Osteocyte (in vitro differentiated cells): ENCODE measurements around the gene CLEC2A. TPM values are rescaled to one million over a fixed set of nuclear protein-coding genes. Genes with fewer than 3 reads are reported as not detected.

Experiments
- DNase-seq: peaks from one replicate; pipeline ENCODE4 v3.0.0; 2021; ENCODE audit warnings: mixed read lengths; ENCODE audit not compliant: unreplicated experiment; ENCODE audit errors: extremely low spot score
- H3K27ac Mint-ChIP-seq: one replicate; pipeline ENCODE4 v1.8.0; 2021; ENCODE audit warnings: mild to moderate bottlenecking, mixed read lengths; ENCODE audit not compliant: unreplicated experiment
- H3K27me3 Mint-ChIP-seq: one replicate; pipeline ENCODE4 v1.8.0; 2021; ENCODE audit warnings: mixed read lengths; ENCODE audit not compliant: unreplicated experiment
- H3K36me3 Mint-ChIP-seq: one replicate; pipeline ENCODE4 v1.8.0; 2021; ENCODE audit warnings: mixed read lengths; ENCODE audit not compliant: unreplicated experiment
- H3K4me1 Mint-ChIP-seq: one replicate; pipeline ENCODE4 v1.8.0; 2021; ENCODE audit warnings: mixed read lengths; ENCODE audit not compliant: unreplicated experiment
- H3K4me3 Mint-ChIP-seq: one replicate; pipeline ENCODE4 v1.8.0; 2021; ENCODE audit warnings: mild to moderate bottlenecking, moderate library complexity, mixed read lengths; ENCODE audit not compliant: unreplicated experiment
- H3K9me3 Mint-ChIP-seq: one replicate; pipeline ENCODE4 v1.8.0; 2021; ENCODE audit warnings: mixed read lengths; ENCODE audit not compliant: unreplicated experiment
- CTCF ChIP-seq: fragments of 200-600 bp; sonication (generic); IDR thresholded peaks from 2 replicates; pipeline ENCODE4 v1.5.0; 2021; ENCODE audit warnings: antibody characterized with exemption, mild to moderate bottlenecking, moderate library complexity
- total RNA-seq: library from RNA; stranded (reverse); gene quantifications from 2 replicates; pipeline ENCODE4 v1.2.1, GENCODE V29; 2021

The CLEC2A gene
- total RNA-seq, 1 donor from 2014 or later, result not detected

- no peak for TF ChIP-seq CTCF
- no peak for DNase-seq
Observed at GRCh38 chr12:9911708-9912107, 20.5 kb downstream of the CLEC2A start.

GRCh38 chr12:9910716-9911421, 21.3 kb downstream of the CLEC2A start:
- TF ChIP-seq CTCF, result no peak
- Mint-ChIP-seq H3K36me3 (no peaks in the 10 kb centered on the region), H3K9me3 (peaks cover 18% of the 10 kb centered on the region), H3K4me3 (no peak overlapping the region), H3K27ac (no peak overlapping the region), H3K27me3 (no peaks in the 10 kb centered on the region), H3K4me1 (no peaks in the 10 kb centered on the region)
- DNase-seq, result no peak

More at GRCh38 chr12:9911708-9912107, 20.5 kb downstream of the CLEC2A start:
- Mint-ChIP-seq H3K27ac (no peak overlapping the region), H3K4me3 (no peak overlapping the region), H3K9me3 (peaks cover 18% of the 10 kb centered on the region), H3K36me3 (no peaks in the 10 kb centered on the region), H3K4me1 (no peaks in the 10 kb centered on the region), H3K27me3 (no peaks in the 10 kb centered on the region)

GRCh38 chr12:9909724-9910123, 22.4 kb downstream of the CLEC2A start:
- H3K36me3 Mint-ChIP-seq, result no peaks in the 10 kb centered on the region
- H3K4me3 Mint-ChIP-seq, result no peak overlapping the region
- TF ChIP-seq CTCF, result no peak
- H3K9me3 Mint-ChIP-seq, result peaks cover 25% of the 10 kb centered on the region
- H3K27ac Mint-ChIP-seq, result no peak overlapping the region
- no peaks in the 10 kb centered on the region for H3K27me3 Mint-ChIP-seq
- H3K4me1 Mint-ChIP-seq, result no peaks in the 10 kb centered on the region
- DNase-seq, result no peak

GRCh38 chr12:9908350-9908749, 23.8 kb downstream of the CLEC2A start:
- TF ChIP-seq CTCF, result no peak
- no peak for DNase-seq
- Mint-ChIP-seq H3K27ac (no peak overlapping the region), H3K27me3 (no peaks in the 10 kb centered on the region), H3K4me3 (no peak overlapping the region), H3K4me1 (no peaks in the 10 kb centered on the region), H3K36me3 (no peaks in the 10 kb centered on the region), H3K9me3 (peaks cover 29% of the 10 kb centered on the region)

GRCh38 chr12:9907769-9908168, 24.4 kb downstream of the CLEC2A start:
- Mint-ChIP-seq H3K27ac (no peak overlapping the region), H3K4me1 (no peaks in the 10 kb centered on the region), H3K4me3 (no peak overlapping the region), H3K9me3 (peaks cover 34% of the 10 kb centered on the region), H3K36me3 (no peaks in the 10 kb centered on the region), H3K27me3 (no peaks in the 10 kb centered on the region)
- no peak for TF ChIP-seq CTCF
- DNase-seq, result no peak
